Spleen (tissue), 11 donors: Measurements from ENCODE around the gene RFPL1. TPM values are rescaled to one million over a fixed set of nuclear protein-coding genes. Genes with fewer than 3 reads are reported as not detected.

Source experiments
- DNase-seq: peaks from one replicate; pipeline ENCODE4 v3.0.0-alpha.2; 2020
- H3K27ac ChIP-seq, 8 donors: fragments of 200-600 bp; sonication (generic) in 7 of 8; 1 replicate in 4 of 8; 2 replicates in 4 of 8; pipeline versions ENCODE4 v1.5.0 to v1.8.0; 2016 to 2021; ENCODE audit warnings: inconsistent platforms in 4 of 8, mild to moderate bottlenecking in 4 of 8, moderate library complexity in 1 of 8
- H3K27me3 ChIP-seq, 7 donors: fragments of 200-600 bp; sonication (generic) in 6 of 7; replicated peaks in 1 of 7; 1 replicate in 4 of 7; 2 replicates in 3 of 7; pipeline versions ENCODE4 v1.5.0 to v1.8.0; 2016 to 2021; ENCODE audit warnings: inconsistent platforms in 3 of 7, mild to moderate bottlenecking in 1 of 7
- H3K36me3 ChIP-seq, 6 donors: fragments of 200-600 bp; sonication (generic) in 5 of 6; 1 replicate in 4 of 6; 2 replicates in 2 of 6; pipeline versions ENCODE4 v1.5.0 to v1.8.0; 2016 to 2021; ENCODE audit warnings: inconsistent platforms in 2 of 6
- H3K4me1 ChIP-seq, 6 donors: fragments of 200-600 bp; sonication (generic) in 5 of 6; 1 replicate in 3 of 6; 2 replicates in 3 of 6; pipeline versions ENCODE4 v1.5.0 to v1.8.0; 2016 to 2021; ENCODE audit warnings: inconsistent platforms in 3 of 6
- H3K4me3 ChIP-seq, 8 donors: fragments of 200-600 bp; sonication (generic) in 7 of 8; 1 replicate in 4 of 8; 2 replicates in 4 of 8; pipeline versions ENCODE4 v1.5.0 to v1.8.0; 2016 to 2021; ENCODE audit warnings: inconsistent platforms in 4 of 8, mild to moderate bottlenecking in 4 of 8, moderate library complexity in 2 of 8
- H3K9me3 ChIP-seq, 8 donors: fragments of 200-600 bp; sonication (generic) in 7 of 8; 1 replicate in 4 of 8; 2 replicates in 4 of 8; pipeline versions ENCODE4 v1.5.0 to v1.8.0; 2016 to 2021; ENCODE audit warnings: inconsistent platforms in 4 of 8
- CTCF ChIP-seq, 11 experiments: fragments of 200-600 bp in 7 of 11; fragments of 450-650 bp in 4 of 11; sonication (generic) in 4 of 11; IDR thresholded peaks in 8 of 11; conservative IDR thresholded peaks in 3 of 11; 1 replicate in 7 of 11; 2 replicates in 4 of 11; pipeline versions ENCODE4 v1.4.0 to v1.8.0; 2016 to 2021; ENCODE audit warnings: antibody characterized with exemption in 11 of 11, inconsistent platforms in 4 of 11, mild to moderate bottlenecking in 1 of 11
- POLR2A ChIP-seq, 3 donors: fragments of 450-650 bp; IDR thresholded peaks; one replicate each; pipeline ENCODE4 v1.5.1; 2017; ENCODE audit warnings: antibody characterized with exemption in 3 of 3, mild to moderate bottlenecking in 1 of 3
- POLR2AphosphoS5 ChIP-seq, 3 donors: sonication (generic); formaldehyde crosslinking; IDR thresholded peaks; one replicate each; pipeline ENCODE4 v1.5.1; 2017; ENCODE audit warnings: antibody characterized with exemption in 3 of 3
- WGBS, 5 donors: extraction: QIAGEN DNeasy Blood & Tissue Kit in 3 of 5; methylation state at CpG; one replicate each; pipeline versions ENCODE4 v1.1.5 to v1.1.7; 2013 to 2018; 5-methylcytosine and 5-hydroxymethylcytosine counted together
- intact Hi-C: fragments of 100-400 bp; cut with DNase I; formaldehyde crosslinking; loops from one replicate; pipeline ENCODE4 v1.15.0; 2023; ENCODE audit warnings: low total_unique reads
- polyA plus RNA-seq, 3 donors: library from polyadenylated mRNA; stranded (reverse); fragments of 200-250 nt; gene quantifications; one replicate each; pipeline ENCODE4 v1.2.1, GENCODE V29; 2013
- total RNA-seq, 7 donors: library from RNA; depleted of rRNA in 3 of 7; stranded (reverse); fragments of >200 nt in 3 of 7; fragmentation: NEBNext Ultra II Directional in 4 of 7; extraction: Animal tissue kit (Norgen Biotek cat#: 25700) in 4 of 7; gene quantifications; one replicate each; pipeline versions ENCODE4 v1.1.0 to v1.2.1, GENCODE V29; 2016 to 2021
- donor health status: healthy with polysubstance abuse.
- donor health status: DM: no; HTN: no; CAD: no; lungs with moderate emphysema.
- donor health status: DM: no; HTN: no; CAD: no.
- donor health status: Bipolar disorder and iron deficiency.
- donor health status: healthy.
- donor health status: DM: no; HTN: no; CAD: no.
- donor health status: DM: yes; HTN: yes; CAD: no.

The RFPL1 gene
- total and polyA plus RNA-seq, 10 donors = 0.03 to 1.4 (median 0.11) TPM; not detected in 5

DNA sequence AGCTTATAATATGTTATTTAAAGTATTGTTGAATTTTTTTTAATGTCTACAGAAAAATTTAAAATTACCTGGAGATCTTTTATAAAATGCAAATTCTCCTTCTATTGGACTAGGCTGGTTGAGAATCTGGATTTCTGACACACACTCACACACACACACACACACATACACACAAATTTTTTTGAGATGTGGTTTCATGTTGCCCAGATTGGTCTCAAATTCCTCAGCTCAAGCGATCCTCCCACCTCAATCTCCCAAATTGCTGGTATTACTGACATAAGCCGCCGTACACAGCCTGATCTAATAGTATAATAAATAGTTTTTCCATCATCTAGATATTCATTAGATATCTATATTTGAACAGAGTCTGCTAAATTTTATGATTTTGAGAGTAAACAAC is 4.5 kb upstream of the RFPL1 start:
- H3K36me3 ChIP-seq = no peaks in the 10 kb centered on the region
- H3K27me3 ChIP-seq = peaks cover 0 to 8% (median 0%) of the 10 kb centered on the region in 7 donors
- DNase-seq = no peak
- no peak overlapping the region for H3K4me3 ChIP-seq
- no peak overlapping the region for H3K27ac ChIP-seq
- intact Hi-C loops = no loop called here
- 89 to 95% (median 90%) methylated on average over 3 of the region's 3 CpGs for WGBS, 5 donors
- H3K9me3 ChIP-seq = no peaks in the 10 kb centered on the region
- TF ChIP-seq POLR2A (IDR thresholded peaks at IDR 0.05) = no peak
- no peak for TF ChIP-seq CTCF (IDR thresholded peaks at IDR 0.05 in 8 of 11, conservative IDR thresholded peaks at IDR 0.05 in 3 of 11)
- no peak for TF ChIP-seq POLR2AphosphoS5 (IDR thresholded peaks at IDR 0.05)
- no peaks in the 10 kb centered on the region for H3K4me1 ChIP-seq

DNA sequence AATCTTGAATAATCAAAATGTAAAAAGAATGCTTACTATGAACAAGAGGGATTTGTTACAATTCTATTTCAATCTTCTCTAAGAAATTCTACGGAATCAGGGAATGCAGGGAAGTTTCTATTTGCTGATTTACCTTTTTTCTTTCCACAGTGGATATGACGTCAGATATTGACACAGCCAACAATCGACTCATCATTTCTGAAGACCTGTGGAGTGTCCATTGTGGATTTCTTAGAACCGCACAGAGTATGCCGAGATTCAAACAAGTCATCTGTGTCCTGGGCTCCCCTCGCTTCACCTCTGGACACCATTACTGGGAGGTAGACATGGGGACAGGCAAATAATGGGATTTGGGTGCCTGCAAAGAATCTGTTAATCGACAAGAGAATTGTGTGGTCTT is 4.1 kb upstream of the RFPL1 start:
- Histone ChIP-seq H3K4me3 (no peak overlapping the region), H3K36me3 (no peaks in the 10 kb centered on the region), H3K4me1 (no peaks in the 10 kb centered on the region), H3K9me3 (no peaks in the 10 kb centered on the region), H3K27ac (no peak overlapping the region), H3K27me3 (peaks cover 0 to 8% (median 0%) of the 10 kb centered on the region in 7 donors)
- 88 to 93% (median 90%) methylated on average over 7 of the region's 7 CpGs for WGBS, 5 donors
- no peak for DNase-seq
- no peak for TF ChIP-seq CTCF (IDR thresholded peaks at IDR 0.05 in 8 of 11, conservative IDR thresholded peaks at IDR 0.05 in 3 of 11)
- no peak for TF ChIP-seq POLR2A (IDR thresholded peaks at IDR 0.05)
- no peak for TF ChIP-seq POLR2AphosphoS5 (IDR thresholded peaks at IDR 0.05)
- intact Hi-C loops = no loop called here

DNA sequence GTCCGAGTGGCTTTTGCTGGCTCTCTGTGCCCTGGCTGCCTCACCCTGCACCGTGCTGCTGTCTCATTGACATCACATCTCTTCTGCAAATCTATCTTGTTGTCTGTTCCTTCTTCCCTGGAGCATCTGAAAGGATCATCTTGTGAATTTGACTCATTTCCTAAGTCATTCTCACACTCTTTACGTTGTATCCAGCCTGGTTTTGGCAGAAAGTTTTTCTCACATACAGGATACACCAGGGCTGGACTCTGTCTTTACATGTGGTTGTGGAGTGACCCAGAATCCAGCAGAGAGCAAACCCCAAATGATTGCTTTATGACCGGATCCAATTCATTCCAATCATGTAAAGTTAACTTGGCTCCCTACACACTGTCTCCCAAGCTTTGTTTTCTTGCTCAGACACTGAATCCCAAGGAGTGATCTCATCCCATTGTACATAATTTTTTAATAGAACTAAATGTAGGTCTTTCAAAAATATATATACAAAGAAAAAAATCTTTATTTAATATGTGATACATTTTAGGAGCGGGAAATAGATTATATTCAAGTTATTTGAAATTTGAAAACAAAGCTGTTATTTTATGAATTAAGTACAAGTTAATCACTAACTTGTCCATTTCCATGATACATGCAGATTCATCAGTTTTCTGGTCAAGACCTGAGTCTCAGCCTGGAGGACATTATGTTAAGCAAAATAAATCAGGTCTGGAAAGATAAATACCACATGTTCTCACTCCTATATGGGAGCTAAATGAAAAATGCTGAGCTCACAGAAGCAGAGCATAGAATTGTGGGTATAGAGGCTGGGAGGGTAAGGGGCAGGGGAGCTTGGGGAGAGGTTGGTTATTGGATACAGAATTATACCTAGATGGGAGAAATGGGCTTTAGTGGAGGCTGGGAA is 2.9 kb upstream of the RFPL1 start:
- no peaks in the 10 kb centered on the region for H3K4me1 ChIP-seq
- H3K27me3 ChIP-seq = peaks cover 0 to 8% (median 0%) of the 10 kb centered on the region in 7 donors
- H3K27ac ChIP-seq = no peak overlapping the region
- H3K9me3 ChIP-seq = no peaks in the 10 kb centered on the region
- no peaks in the 10 kb centered on the region for H3K36me3 ChIP-seq
- TF ChIP-seq POLR2AphosphoS5 (IDR thresholded peaks at IDR 0.05) = no peak
- no peak for TF ChIP-seq CTCF (IDR thresholded peaks at IDR 0.05 in 8 of 11, conservative IDR thresholded peaks at IDR 0.05 in 3 of 11)
- no peak for TF ChIP-seq POLR2A (IDR thresholded peaks at IDR 0.05)
- DNase-seq = no peak
- WGBS, 5 donors = 73 to 84% (median 82%) methylated on average over 5 of the region's 5 CpGs
- H3K4me3 ChIP-seq = no peak overlapping the region
- intact Hi-C loops = no loop called here

- no peaks in the 10 kb centered on the region for H3K36me3 ChIP-seq
- H3K9me3 ChIP-seq = no peaks in the 10 kb centered on the region
- no peak overlapping the region for H3K4me3 ChIP-seq
- H3K4me1 ChIP-seq = no peaks in the 10 kb centered on the region
- DNase-seq = no peak
- H3K27ac ChIP-seq = no peak overlapping the region
- WGBS, 5 donors = 55 to 71% (median 65%) methylated on average over 1 of the region's 1 CpG
- peaks cover 0 to 4% (median 0%) of the 10 kb centered on the region in 7 donors for H3K27me3 ChIP-seq
- intact Hi-C loops = no loop called here
- TF ChIP-seq CTCF (IDR thresholded peaks at IDR 0.05 in 8 of 11, conservative IDR thresholded peaks at IDR 0.05 in 3 of 11) (no peak), POLR2A (IDR thresholded peaks at IDR 0.05) (no peak), POLR2AphosphoS5 (IDR thresholded peaks at IDR 0.05) (no peak)
Measured at GRCh38 chr22:29442976-29443375, 4.6 kb downstream of the RFPL1 start.
